ENCODE data around the gene ZFP91. TPM values are rescaled to one million over a fixed set of nuclear protein-coding genes. Genes with fewer than 3 reads are reported as not detected.

The ZFP91 gene
- total RNA-seq, 1 experiment from 2014 or later = 80.4 TPM

- BruUV-seq (replicated peaks) = no TSS peak
- ChIA-PET POLR2A (no interaction called here), CTCF (no interaction called here)
- intact Hi-C loops (cut with micrococcal nuclease; ENCODE audit: unreplicated experiment) = loop anchor here (10.0 kb wide), 2 partner anchors 415 to 505 kb away; no protein-coding TSS in a partner anchor
- no peaks in the 10 kb centered on the region for H3K9me3 ChIP-seq (ENCODE audit: control insufficient read depth, insufficient read depth, low read depth, low read length)
- DNase-seq (ENCODE audit: low read depth, low spot score) (no peak), ATAC-seq (no peak)
- in situ Hi-C loops (cut with HindIII; ENCODE audit: low pct_unique_long_range_greater_than_20kb, low sequenced_read_pairs) = no loop called here
- no peaks in the 10 kb centered on the region for H3K27me3 ChIP-seq (ENCODE audit: control insufficient read depth, insufficient read depth, low read length)
- TF ChIP-seq TCF7L2 (IDR thresholded peaks at IDR 0.05; ENCODE audit: low read depth, low read length) (no peak), POLR2AphosphoS5 (IDR thresholded peaks at IDR 0.05; ENCODE audit: low read depth, low read length) (no peak), SIN3A (IDR thresholded peaks at IDR 0.05; ENCODE audit: borderline replicate concordance, insufficient read depth, low read depth, low read length) (no peak), CTCF (IDR thresholded peaks at IDR 0.05) (no peak), REST (IDR thresholded peaks at IDR 0.05; ENCODE audit: insufficient read depth in 1 of 2, low read depth in 2 of 2, low read length in 1 of 2) (no peak)
- no peaks in the 10 kb centered on the region for H3K4me1 ChIP-seq (ENCODE audit: control insufficient read depth, insufficient read depth, low read length)
- no peak overlapping the region for H3K27ac ChIP-seq (ENCODE audit: low read length)
- no peak overlapping the region for H3K4me3 ChIP-seq (ENCODE audit: low read depth in 2 of 2, low read length in 2 of 2)
- H3K36me3 ChIP-seq (ENCODE audit: control insufficient read depth, insufficient read depth, low read length) = no peaks in the 10 kb centered on the region
Observed at GRCh38 chr11:58649623-58650022, 70.8 kb downstream of the ZFP91 start.

- DNase-seq (ENCODE audit: low read depth, low spot score) (no peak), ATAC-seq (no peak)
- intact Hi-C loops (cut with micrococcal nuclease; ENCODE audit: unreplicated experiment) = loop anchor here (10.0 kb wide), 2 partner anchors 414 to 504 kb away; no protein-coding TSS in a partner anchor
- TF ChIP-seq POLR2AphosphoS5 (IDR thresholded peaks at IDR 0.05; ENCODE audit: low read depth, low read length) = no peak
- TF ChIP-seq REST (IDR thresholded peaks at IDR 0.05; ENCODE audit: insufficient read depth in 1 of 2, low read depth in 2 of 2, low read length in 1 of 2) = no peak
- no peak for TF ChIP-seq TCF7L2 (IDR thresholded peaks at IDR 0.05; ENCODE audit: low read depth, low read length)
- no peak for TF ChIP-seq CTCF (IDR thresholded peaks at IDR 0.05)
- no peak for TF ChIP-seq SIN3A (IDR thresholded peaks at IDR 0.05; ENCODE audit: borderline replicate concordance, insufficient read depth, low read depth, low read length)
- no peaks in the 10 kb centered on the region for H3K9me3 ChIP-seq (ENCODE audit: control insufficient read depth, insufficient read depth, low read depth, low read length)
- H3K4me1 ChIP-seq (ENCODE audit: control insufficient read depth, insufficient read depth, low read length) = no peaks in the 10 kb centered on the region
- no peaks in the 10 kb centered on the region for H3K27me3 ChIP-seq (ENCODE audit: control insufficient read depth, insufficient read depth, low read length)
- POLR2A ChIA-PET = interaction anchor here (0.6 kb wide), 1 partner anchor 525 kb away, joined by 8 read pairs; no protein-coding TSS in a partner anchor
- H3K36me3 ChIP-seq (ENCODE audit: control insufficient read depth, insufficient read depth, low read length) = no peaks in the 10 kb centered on the region
- in situ Hi-C loops (cut with HindIII; ENCODE audit: low pct_unique_long_range_greater_than_20kb, low sequenced_read_pairs) = no loop called here
- no peak overlapping the region for H3K27ac ChIP-seq (ENCODE audit: low read length)
- CTCF ChIA-PET = no interaction called here
- BruUV-seq (replicated peaks) = no TSS peak
- H3K4me3 ChIP-seq (ENCODE audit: low read depth in 2 of 2, low read length in 2 of 2) = no peak overlapping the region
Observed at GRCh38 chr11:58650496-58650895, 71.6 kb downstream of the ZFP91 start.

All from Panc1 (cell line).